Measurements from ENCODE around the gene MAPK8IP2. TPM values are rescaled to one million over a fixed set of nuclear protein-coding genes. Genes with fewer than 3 reads are reported as not detected.

MAPK8IP2 gene
- total RNA-seq, 1 donor from 2014 or later = not detected

GRCh38 chr22:50626314-50626849, 25.8 kb downstream of the MAPK8IP2 start:
- Mint-ChIP-seq H3K4me3 (peak overlapping the region; percentile 77), H3K27me3 (ENCODE audit: insufficient read depth, low read depth) (peaks cover 2% of the 10 kb centered on the region)
- DNase-seq (ENCODE audit: low spot score) = no peak

DNA sequence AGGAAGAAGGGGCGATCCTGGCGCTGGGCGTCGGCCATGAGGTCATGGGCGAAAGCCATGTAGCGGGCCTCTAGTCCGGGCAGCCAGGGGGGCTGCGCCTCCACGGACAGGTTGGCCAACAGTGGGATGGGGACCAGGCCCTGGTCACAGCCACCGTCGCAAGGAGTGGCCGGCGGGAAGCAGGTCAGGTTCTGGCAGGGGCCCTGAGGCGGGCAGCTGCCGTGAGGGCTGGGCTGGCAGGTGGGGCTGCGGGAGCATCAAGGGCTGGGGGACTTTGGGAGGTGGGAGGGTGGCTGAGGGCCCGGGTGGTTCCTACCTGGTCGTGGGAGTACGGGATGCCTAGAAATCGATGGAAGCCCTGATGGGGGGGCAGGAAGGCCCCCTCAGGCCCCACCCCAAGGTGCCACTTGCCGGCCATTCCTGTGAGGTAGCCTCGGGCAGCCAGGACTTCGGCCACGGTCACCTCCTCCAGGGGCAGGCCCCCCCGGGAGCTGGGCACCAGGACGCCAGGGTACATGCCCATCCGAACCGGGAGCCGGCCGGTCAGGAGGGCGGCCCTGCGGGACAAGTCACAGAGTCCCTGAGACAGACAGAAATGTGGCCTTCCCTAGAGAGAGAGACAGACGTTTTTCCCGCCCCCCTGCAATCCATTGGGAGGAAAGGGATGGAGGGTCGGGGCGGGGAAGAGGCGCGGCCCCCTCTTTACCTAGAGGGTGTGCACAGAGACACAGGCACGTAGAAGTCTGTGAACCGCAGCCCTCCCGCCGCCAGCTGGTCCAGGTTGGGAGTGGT, 26.5 kb downstream of the MAPK8IP2 start:
- H3K4me1 ChIP-seq = peaks cover 8% of the 10 kb centered on the region
- peak overlapping the region; percentile 92 for H3K4me3 ChIP-seq
- no peaks in the 10 kb centered on the region for H3K36me3 ChIP-seq
- Mint-ChIP-seq H3K4me3 (peak overlapping the region; percentile 83), H3K9me3 (no peaks in the 10 kb centered on the region), H3K27me3 (ENCODE audit: insufficient read depth, low read depth) (peaks cover 2% of the 10 kb centered on the region), H3K36me3 (no peaks in the 10 kb centered on the region), H3K27ac (no peak overlapping the region), H3K4me1 (peaks cover 22% of the 10 kb centered on the region)
- peaks cover 4% of the 10 kb centered on the region for H4K20me1 ChIP-seq (ENCODE audit: low read depth)
- no peaks in the 10 kb centered on the region for H3K9me3 ChIP-seq (ENCODE audit: low read depth)
- peak overlapping the region; percentile 97 for H3K4me2 ChIP-seq
- H2AFZ ChIP-seq (replicated peaks) = peak overlapping the region; percentile 83
- H3K9ac ChIP-seq = no peak overlapping the region
- no peak overlapping the region for H3K27ac ChIP-seq
- DNase-seq (ENCODE audit: low spot score) = no peak
- TF ChIP-seq EZH2phosphoT487 (IDR thresholded peaks at IDR 0.05) = no peak
- TF ChIP-seq, protein P1, sequence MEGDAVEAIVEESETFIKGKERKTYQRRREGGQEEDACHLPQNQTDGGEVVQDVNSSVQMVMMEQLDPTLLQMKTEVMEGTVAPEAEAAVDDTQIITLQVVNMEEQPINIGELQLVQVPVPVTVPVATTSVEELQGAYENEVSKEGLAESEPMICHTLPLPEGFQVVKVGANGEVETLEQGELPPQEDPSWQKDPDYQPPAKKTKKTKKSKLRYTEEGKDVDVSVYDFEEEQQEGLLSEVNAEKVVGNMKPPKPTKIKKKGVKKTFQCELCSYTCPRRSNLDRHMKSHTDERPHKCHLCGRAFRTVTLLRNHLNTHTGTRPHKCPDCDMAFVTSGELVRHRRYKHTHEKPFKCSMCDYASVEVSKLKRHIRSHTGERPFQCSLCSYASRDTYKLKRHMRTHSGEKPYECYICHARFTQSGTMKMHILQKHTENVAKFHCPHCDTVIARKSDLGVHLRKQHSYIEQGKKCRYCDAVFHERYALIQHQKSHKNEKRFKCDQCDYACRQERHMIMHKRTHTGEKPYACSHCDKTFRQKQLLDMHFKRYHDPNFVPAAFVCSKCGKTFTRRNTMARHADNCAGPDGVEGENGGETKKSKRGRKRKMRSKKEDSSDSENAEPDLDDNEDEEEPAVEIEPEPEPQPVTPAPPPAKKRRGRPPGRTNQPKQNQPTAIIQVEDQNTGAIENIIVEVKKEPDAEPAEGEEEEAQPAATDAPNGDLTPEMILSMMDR (IDR thresholded peaks at IDR 0.05) = no peak
- no peak for TF ChIP-seq EZH2 (IDR thresholded peaks at IDR 0.05)
- no peaks in the 10 kb centered on the region for H3K79me2 ChIP-seq (ENCODE audit: low read depth)
- peaks cover 6% of the 10 kb centered on the region for H3K27me3 ChIP-seq
- peaks cover 19% of the 10 kb centered on the region for H3F3A ChIP-seq (ENCODE audit: low read depth)

More at GRCh38 chr22:50626314-50626849, 25.8 kb downstream of the MAPK8IP2 start:
- Histone ChIP-seq H3K4me2 (no peak overlapping the region), H2AFZ (replicated peaks) (no peak overlapping the region), H3K27ac (no peak overlapping the region), H4K20me1 (ENCODE audit: low read depth) (peaks cover 4% of the 10 kb centered on the region), H3K4me1 (peaks cover 13% of the 10 kb centered on the region), H3K9ac (no peak overlapping the region), H3K9me3 (ENCODE audit: low read depth) (no peaks in the 10 kb centered on the region), H3K4me3 (no peak overlapping the region), H3F3A (ENCODE audit: low read depth) (peaks cover 26% of the 10 kb centered on the region), H3K27me3 (peaks cover 10% of the 10 kb centered on the region), H3K36me3 (no peaks in the 10 kb centered on the region), H3K79me2 (ENCODE audit: low read depth) (no peaks in the 10 kb centered on the region)
- peaks cover 29% of the 10 kb centered on the region for H3K4me1 Mint-ChIP-seq
- H3K36me3 Mint-ChIP-seq = no peaks in the 10 kb centered on the region
- H3K27ac Mint-ChIP-seq = peak overlapping the region; percentile 57
- TF ChIP-seq EZH2phosphoT487 (IDR thresholded peaks at IDR 0.05) (no peak), EZH2 (IDR thresholded peaks at IDR 0.05) (no peak)
- TF ChIP-seq, protein P1 (IDR thresholded peaks at IDR 0.05) = no peak
- H3K9me3 Mint-ChIP-seq = no peaks in the 10 kb centered on the region

DNA sequence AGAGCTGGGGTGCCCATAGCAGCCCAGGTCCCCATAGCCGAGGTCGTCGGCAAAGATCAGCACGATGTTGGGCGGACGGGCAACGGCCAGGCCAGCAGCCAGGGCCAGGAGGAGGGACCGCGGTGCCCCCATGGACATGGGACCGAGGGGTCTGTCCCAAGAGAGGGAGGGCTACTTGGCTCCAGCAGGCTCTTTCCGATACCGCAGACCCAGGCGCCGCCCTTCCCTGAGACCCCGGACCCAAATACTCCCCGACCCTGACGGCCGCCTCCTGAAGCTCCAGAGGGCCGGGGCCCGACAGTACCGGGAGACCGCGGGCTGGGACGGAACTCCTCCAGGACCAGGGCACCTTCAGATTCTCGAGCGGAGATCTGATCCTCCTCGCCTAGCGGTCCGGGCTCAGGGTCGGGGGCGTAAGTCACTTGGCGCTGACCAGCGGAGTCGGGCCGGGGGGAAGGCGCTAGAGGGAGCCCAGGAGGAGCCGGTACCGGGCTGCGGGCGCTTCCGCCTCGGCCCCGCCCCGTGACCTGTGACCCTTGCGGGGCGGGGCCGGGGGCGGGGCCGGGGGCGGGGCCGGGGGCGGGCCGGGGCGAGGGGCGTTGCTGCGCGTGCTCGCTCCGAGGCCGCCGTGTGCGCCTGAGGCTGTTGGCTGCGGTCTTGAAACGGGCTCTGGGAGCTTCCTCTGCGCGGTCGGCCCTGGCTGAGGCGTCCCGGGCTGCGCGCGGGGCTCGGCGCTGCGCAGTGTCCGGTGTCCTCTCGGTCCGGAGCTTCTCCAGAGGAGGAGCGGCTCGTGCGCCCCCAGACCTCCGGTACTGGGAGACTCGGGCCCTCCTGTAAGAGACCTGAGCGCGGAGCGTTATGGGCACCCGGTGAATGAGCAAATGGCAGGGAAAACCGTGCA, 27.3 kb downstream of the MAPK8IP2 start, which contains the start of gene ARSA:
Gene ARSA (minus strand): TSS at position 511 of the 901 bp plus-strand sequence. CDS start 373 bp downstream, at position 138.
- H3K27ac Mint-ChIP-seq = peak within 1 kb of the TSS; percentile 18
- Histone ChIP-seq H3K4me2 (peak within 1 kb of the TSS; percentile 97), H3K4me3 (peak within 1 kb of the TSS; percentile 92), H3K4me1 (no peaks in the 10 kb centered on the region), H3K27me3 (peaks cover 6% of the 10 kb centered on the region), H3F3A (ENCODE audit: low read depth) (peaks cover 11% of the 10 kb centered on the region), H3K27ac (no peak within 1 kb of the TSS), H3K9me3 (ENCODE audit: low read depth) (no peaks in the 10 kb centered on the region), H3K9ac (no peak within 1 kb of the TSS), H2AFZ (replicated peaks) (peak within 1 kb of the TSS; percentile 88), H4K20me1 (ENCODE audit: low read depth) (peaks cover 4% of the 10 kb centered on the region), H3K79me2 (ENCODE audit: low read depth) (no peaks in the 10 kb centered on the region), H3K36me3 (no peaks in the 10 kb centered on the region)
- TF ChIP-seq, protein P1 (IDR thresholded peaks at IDR 0.05) = peak; percentile 46
- TF ChIP-seq EZH2phosphoT487 (IDR thresholded peaks at IDR 0.05) (no peak), EZH2 (IDR thresholded peaks at IDR 0.05) (peak; percentile 56)
- H3K27me3 Mint-ChIP-seq (ENCODE audit: insufficient read depth, low read depth) = no peaks in the 10 kb centered on the region
- peaks cover 18% of the 10 kb centered on the region for H3K4me1 Mint-ChIP-seq
- DNase-seq (ENCODE audit: low spot score) = peak; percentile 95
- H3K9me3 Mint-ChIP-seq = no peaks in the 10 kb centered on the region
- peak within 1 kb of the TSS; percentile 90 for H3K4me3 Mint-ChIP-seq
- no peaks in the 10 kb centered on the region for H3K36me3 Mint-ChIP-seq
